ENCODE measurements around the gene GHR. TPM values are rescaled to one million over a fixed set of nuclear protein-coding genes. Genes with fewer than 3 reads are reported as not detected.
A peak's percentile ranks its signal among the peaks of the same experiment; 100 is the strongest.

GHR gene
- total RNA-seq, 1 experiment from 2014 or later, result 2.2 TPM

DNA sequence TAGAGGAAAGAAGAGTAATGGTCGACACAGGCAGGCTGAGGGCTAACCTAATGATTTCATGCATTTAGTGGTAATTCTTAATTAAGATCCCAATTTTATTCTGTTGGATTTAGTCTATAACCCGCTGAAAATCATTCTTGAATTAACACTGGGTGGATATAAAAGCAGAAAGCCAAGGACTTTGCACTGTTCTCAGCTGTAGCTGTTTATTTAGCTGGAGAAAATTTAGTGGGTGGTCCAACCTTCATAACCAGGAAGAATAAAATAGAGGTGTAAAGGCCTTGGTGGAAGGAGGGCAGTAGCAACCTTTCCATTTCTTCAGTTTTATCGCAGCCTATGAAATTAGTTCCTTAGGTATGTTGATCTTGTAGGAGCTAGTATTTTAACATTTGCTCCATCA is 92.3 kb downstream of the GHR start:
- Histone ChIP-seq H3K27ac (ENCODE audit: low read length) (no peak overlapping the region), H3K9me2 (replicated peaks; ENCODE audit: low read length) (no peaks in the 10 kb centered on the region), H3K27me3 (ENCODE audit: low read length) (no peaks in the 10 kb centered on the region), H3K4me1 (ENCODE audit: insufficient read depth, low read length) (no peaks in the 10 kb centered on the region), H3K9ac (ENCODE audit: low read length) (no peak overlapping the region), H4K20me1 (ENCODE audit: low read length) (no peaks in the 10 kb centered on the region), H3K4me2 (ENCODE audit: low read length) (no peak overlapping the region), H3K36me3 (ENCODE audit: low read depth, low read length) (no peaks in the 10 kb centered on the region), H3K4me3 (ENCODE audit: low read length) (no peak overlapping the region), H2AFZ (ENCODE audit: low read length) (no peak overlapping the region), H3F3A (ENCODE audit: low read length, unreplicated experiment) (no peaks in the 10 kb centered on the region), H3K9me3 (ENCODE audit: low read length) (no peaks in the 10 kb centered on the region), H3K79me2 (ENCODE audit: low read length) (no peaks in the 10 kb centered on the region)
- intact Hi-C loops (cut with micrococcal nuclease), result loop anchor here (1.0 to 5.0 kb wide), 2 partner anchors 68 to 142 kb away; no protein-coding TSS in a partner anchor
- DNase-seq, result no peak
- POLR2A ChIA-PET (ENCODE audit: unreplicated experiment), result no interaction called here
- TF ChIP-seq, protein P1, sequence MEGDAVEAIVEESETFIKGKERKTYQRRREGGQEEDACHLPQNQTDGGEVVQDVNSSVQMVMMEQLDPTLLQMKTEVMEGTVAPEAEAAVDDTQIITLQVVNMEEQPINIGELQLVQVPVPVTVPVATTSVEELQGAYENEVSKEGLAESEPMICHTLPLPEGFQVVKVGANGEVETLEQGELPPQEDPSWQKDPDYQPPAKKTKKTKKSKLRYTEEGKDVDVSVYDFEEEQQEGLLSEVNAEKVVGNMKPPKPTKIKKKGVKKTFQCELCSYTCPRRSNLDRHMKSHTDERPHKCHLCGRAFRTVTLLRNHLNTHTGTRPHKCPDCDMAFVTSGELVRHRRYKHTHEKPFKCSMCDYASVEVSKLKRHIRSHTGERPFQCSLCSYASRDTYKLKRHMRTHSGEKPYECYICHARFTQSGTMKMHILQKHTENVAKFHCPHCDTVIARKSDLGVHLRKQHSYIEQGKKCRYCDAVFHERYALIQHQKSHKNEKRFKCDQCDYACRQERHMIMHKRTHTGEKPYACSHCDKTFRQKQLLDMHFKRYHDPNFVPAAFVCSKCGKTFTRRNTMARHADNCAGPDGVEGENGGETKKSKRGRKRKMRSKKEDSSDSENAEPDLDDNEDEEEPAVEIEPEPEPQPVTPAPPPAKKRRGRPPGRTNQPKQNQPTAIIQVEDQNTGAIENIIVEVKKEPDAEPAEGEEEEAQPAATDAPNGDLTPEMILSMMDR (conservative IDR thresholded peaks at IDR 0.05; ENCODE audit: low read depth, low read length), result no peak
- TF ChIP-seq EZH2 (IDR thresholded peaks at IDR 0.05; ENCODE audit: low read length, unreplicated experiment) (no peak), EZH2phosphoT487 (IDR thresholded peaks at IDR 0.05; ENCODE audit: borderline replicate concordance, low read length) (no peak)
- no TSS peak for BruUV-seq (replicated peaks)
- no peak for ATAC-seq
- CTCF ChIA-PET, result interaction anchor here (0.6 to 1.0 kb wide), 3 partner anchors 68 to 141 kb away, joined by 5 to 6 read pairs (median 5); no protein-coding TSS in a partner anchor

DNA sequence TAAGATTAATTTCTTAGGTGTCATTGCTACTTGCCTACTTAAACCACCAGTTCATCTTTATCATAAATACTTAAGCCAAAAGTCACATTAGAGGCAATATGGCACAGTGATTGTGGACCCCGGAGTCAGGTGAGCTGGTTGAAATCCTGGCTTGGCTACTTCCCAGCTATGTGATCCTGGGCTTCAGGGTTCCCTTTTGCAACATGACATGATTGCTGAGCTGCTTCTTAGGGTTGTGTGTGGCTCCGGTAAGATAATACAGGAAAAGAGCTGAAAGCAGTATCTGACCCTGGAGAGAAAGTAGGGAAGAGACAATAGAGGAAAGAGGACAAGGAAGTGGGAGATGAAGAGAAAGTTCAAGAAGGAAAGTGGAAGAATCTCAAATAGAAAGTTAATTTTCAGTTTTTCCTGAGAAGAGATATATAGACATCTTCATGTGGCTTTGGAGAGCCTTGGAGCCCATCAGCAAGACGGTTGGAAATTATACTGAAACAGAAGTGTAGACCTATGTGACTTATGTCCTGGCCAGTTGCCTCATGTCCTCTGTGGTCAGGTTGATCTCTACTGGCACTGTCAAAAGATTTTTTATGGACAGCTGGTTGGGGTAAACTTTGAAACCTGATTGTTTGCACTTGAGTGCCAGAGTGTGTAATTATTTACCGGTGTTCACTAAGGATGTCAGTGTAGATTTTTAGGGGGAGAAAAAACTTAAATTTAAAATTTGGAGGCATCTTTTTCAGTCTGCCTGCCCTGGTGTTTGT is 93.2 kb downstream of the GHR start:
- H4K20me1 ChIP-seq (ENCODE audit: low read length), result no peaks in the 10 kb centered on the region
- POLR2A ChIA-PET (ENCODE audit: unreplicated experiment), result no interaction called here
- H3K4me1 ChIP-seq (ENCODE audit: insufficient read depth, low read length), result no peaks in the 10 kb centered on the region
- no peaks in the 10 kb centered on the region for H3K36me3 ChIP-seq (ENCODE audit: low read depth, low read length)
- H3K79me2 ChIP-seq (ENCODE audit: low read length), result no peaks in the 10 kb centered on the region
- H3K9me3 ChIP-seq (ENCODE audit: low read length), result no peaks in the 10 kb centered on the region
- H3K27ac ChIP-seq (ENCODE audit: low read length), result no peak overlapping the region
- H3K27me3 ChIP-seq (ENCODE audit: low read length), result no peaks in the 10 kb centered on the region
- peak; percentile 22 for ATAC-seq
- TF ChIP-seq EZH2phosphoT487 (IDR thresholded peaks at IDR 0.05; ENCODE audit: borderline replicate concordance, low read length), result no peak
- no peak for TF ChIP-seq EZH2 (IDR thresholded peaks at IDR 0.05; ENCODE audit: low read length, unreplicated experiment)
- TF ChIP-seq, protein P1 (conservative IDR thresholded peaks at IDR 0.05; ENCODE audit: low read depth, low read length), result no peak
- intact Hi-C loops (cut with micrococcal nuclease), result loop anchor here (5.0 kb wide), 1 partner anchor 141 kb away; no protein-coding TSS in a partner anchor
- H2AFZ ChIP-seq (ENCODE audit: low read length), result no peak overlapping the region
- H3F3A ChIP-seq (ENCODE audit: low read length, unreplicated experiment), result no peaks in the 10 kb centered on the region
- no peaks in the 10 kb centered on the region for H3K9me2 ChIP-seq (replicated peaks; ENCODE audit: low read length)
- H3K4me3 ChIP-seq (ENCODE audit: low read length), result no peak overlapping the region
- no peak overlapping the region for H3K9ac ChIP-seq (ENCODE audit: low read length)
- BruUV-seq (replicated peaks), result no TSS peak
- DNase-seq, result no peak
- CTCF ChIA-PET, result no interaction called here
- H3K4me2 ChIP-seq (ENCODE audit: low read length), result no peak overlapping the region

DNA sequence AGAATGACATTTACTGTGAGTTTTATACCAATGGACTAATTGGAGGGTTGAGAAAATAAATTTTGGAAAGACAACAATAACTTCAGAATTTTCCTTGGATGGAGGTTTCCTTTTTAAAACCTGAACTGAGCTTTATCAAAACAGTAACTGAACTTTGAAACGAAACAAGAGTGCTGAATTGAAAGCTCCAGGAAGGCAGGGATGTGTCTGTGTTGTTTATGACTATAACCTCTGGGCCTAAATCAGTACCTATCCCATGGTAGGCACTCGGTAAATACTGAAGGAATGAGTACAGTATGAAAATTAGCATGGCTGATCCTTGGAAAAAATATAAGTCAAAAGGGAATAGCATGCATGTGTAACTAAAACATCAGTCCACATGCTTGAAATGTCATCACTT is 93.9 kb downstream of the GHR start:
- CTCF ChIA-PET, result interaction anchor here (0.6 kb wide), 2 partner anchors 66 to 372 kb away, joined by 4 to 5 read pairs; no protein-coding TSS in a partner anchor
- no peak for ATAC-seq
- H3F3A ChIP-seq (ENCODE audit: low read length, unreplicated experiment), result no peaks in the 10 kb centered on the region
- H3K79me2 ChIP-seq (ENCODE audit: low read length), result no peaks in the 10 kb centered on the region
- no peaks in the 10 kb centered on the region for H3K4me1 ChIP-seq (ENCODE audit: insufficient read depth, low read length)
- no peaks in the 10 kb centered on the region for H4K20me1 ChIP-seq (ENCODE audit: low read length)
- DNase-seq, result no peak
- H3K9me2 ChIP-seq (replicated peaks; ENCODE audit: low read length), result no peaks in the 10 kb centered on the region
- BruUV-seq (replicated peaks), result no TSS peak
- intact Hi-C loops (cut with micrococcal nuclease), result loop anchor here (5.0 kb wide), 1 partner anchor 140 kb away; no protein-coding TSS in a partner anchor
- H3K9me3 ChIP-seq (ENCODE audit: low read length), result no peaks in the 10 kb centered on the region
- H3K27me3 ChIP-seq (ENCODE audit: low read length), result no peaks in the 10 kb centered on the region
- H3K27ac ChIP-seq (ENCODE audit: low read length), result no peak overlapping the region
- POLR2A ChIA-PET (ENCODE audit: unreplicated experiment), result no interaction called here
- H2AFZ ChIP-seq (ENCODE audit: low read length), result no peak overlapping the region
- H3K4me3 ChIP-seq (ENCODE audit: low read length), result no peak overlapping the region
- H3K9ac ChIP-seq (ENCODE audit: low read length), result no peak overlapping the region
- TF ChIP-seq EZH2 (IDR thresholded peaks at IDR 0.05; ENCODE audit: low read length, unreplicated experiment), result no peak
- no peak for TF ChIP-seq EZH2phosphoT487 (IDR thresholded peaks at IDR 0.05; ENCODE audit: borderline replicate concordance, low read length)
- TF ChIP-seq, protein P1 (conservative IDR thresholded peaks at IDR 0.05; ENCODE audit: low read depth, low read length), result no peak
- no peaks in the 10 kb centered on the region for H3K36me3 ChIP-seq (ENCODE audit: low read depth, low read length)
- no peak overlapping the region for H3K4me2 ChIP-seq (ENCODE audit: low read length)

All from PC-3 (cell line).